ENCODE data around the gene ZNF416. TPM values are rescaled to one million over a fixed set of nuclear protein-coding genes. Genes with fewer than 3 reads are reported as not detected.

Gene ZNF416
- total RNA-seq, result 4.5 and 6.9 TPM in 2 replicates

- H3K4me3 ChIP-seq (ENCODE audit: low read depth, low read length), result peak within 1 kb of the TSS; percentile 90
- peak; percentile 99 for DNase-seq (ENCODE audit: low read depth)
- TF ChIP-seq, protein P1, sequence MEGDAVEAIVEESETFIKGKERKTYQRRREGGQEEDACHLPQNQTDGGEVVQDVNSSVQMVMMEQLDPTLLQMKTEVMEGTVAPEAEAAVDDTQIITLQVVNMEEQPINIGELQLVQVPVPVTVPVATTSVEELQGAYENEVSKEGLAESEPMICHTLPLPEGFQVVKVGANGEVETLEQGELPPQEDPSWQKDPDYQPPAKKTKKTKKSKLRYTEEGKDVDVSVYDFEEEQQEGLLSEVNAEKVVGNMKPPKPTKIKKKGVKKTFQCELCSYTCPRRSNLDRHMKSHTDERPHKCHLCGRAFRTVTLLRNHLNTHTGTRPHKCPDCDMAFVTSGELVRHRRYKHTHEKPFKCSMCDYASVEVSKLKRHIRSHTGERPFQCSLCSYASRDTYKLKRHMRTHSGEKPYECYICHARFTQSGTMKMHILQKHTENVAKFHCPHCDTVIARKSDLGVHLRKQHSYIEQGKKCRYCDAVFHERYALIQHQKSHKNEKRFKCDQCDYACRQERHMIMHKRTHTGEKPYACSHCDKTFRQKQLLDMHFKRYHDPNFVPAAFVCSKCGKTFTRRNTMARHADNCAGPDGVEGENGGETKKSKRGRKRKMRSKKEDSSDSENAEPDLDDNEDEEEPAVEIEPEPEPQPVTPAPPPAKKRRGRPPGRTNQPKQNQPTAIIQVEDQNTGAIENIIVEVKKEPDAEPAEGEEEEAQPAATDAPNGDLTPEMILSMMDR (IDR thresholded peaks at IDR 0.05; ENCODE audit: insufficient read depth, low read depth, low read length), result peak; percentile 16
These were observed at the start of gene ZNF416 for GRCh38 chr19:57578487-57579205. TSS of gene ZNF416 (minus strand) at chr19:57578911. CDS start at chr19:57578704, 207 bp downstream.

DNA sequence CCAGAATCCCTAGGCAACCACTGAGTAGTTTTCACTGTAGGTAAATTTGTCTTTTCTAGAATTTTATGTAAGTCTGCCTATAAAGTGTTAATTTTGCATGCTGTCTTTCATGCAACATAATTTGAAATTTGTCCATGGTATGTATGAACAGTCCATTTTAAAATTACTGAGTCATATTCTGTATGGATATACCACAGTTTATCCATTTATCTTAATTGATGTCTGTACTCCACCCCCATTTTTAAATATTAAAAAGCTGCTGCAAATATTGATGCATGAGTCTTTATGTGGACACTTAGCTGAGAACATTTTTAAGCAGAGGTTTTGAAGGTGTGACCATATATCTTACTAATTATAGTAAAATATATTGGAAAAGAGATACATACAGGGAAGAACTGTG, 44.4 kb upstream of the ZNF416 start:
- TF ChIP-seq, protein P1 (IDR thresholded peaks at IDR 0.05; ENCODE audit: insufficient read depth, low read depth, low read length), result no peak
- DNase-seq (ENCODE audit: low read depth), result no peak
- no peak overlapping the region for H3K4me3 ChIP-seq (ENCODE audit: low read depth, low read length)

GRCh38 chr19:57620673-57621348, 42.1 kb upstream of the ZNF416 start:
- peak; percentile 10 for DNase-seq (ENCODE audit: low read depth)
- H3K4me3 ChIP-seq (ENCODE audit: low read depth, low read length), result no peak overlapping the region

DNA sequence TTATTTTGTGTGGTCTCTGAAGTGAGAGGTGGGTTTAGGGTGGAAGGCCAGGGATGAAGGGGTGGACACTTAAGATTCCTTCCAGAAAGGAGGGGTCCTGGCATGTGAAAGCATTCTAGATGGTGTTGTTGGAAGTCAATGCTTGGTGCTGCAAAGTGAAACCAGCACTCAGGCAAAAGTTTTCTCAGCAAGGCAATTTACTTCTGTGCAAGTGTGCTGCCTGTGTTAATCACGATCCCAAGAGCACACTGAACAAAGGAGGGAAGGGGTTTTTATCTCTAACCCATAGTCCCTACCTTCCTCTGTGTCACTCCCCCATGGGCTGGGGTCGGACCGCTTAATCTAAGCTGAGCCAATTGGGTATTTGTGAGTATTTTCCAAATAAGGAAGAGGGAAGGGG, 36.6 kb upstream of the ZNF416 start:
- DNase-seq (ENCODE audit: low read depth), result no peak
- TF ChIP-seq, protein P1 (IDR thresholded peaks at IDR 0.05; ENCODE audit: insufficient read depth, low read depth, low read length), result no peak
- peak overlapping the region; percentile 98 for H3K4me3 ChIP-seq (ENCODE audit: low read depth, low read length)

More at GRCh38 chr19:57620673-57621348, 42.1 kb upstream of the ZNF416 start:
- TF ChIP-seq, protein P1 (IDR thresholded peaks at IDR 0.05; ENCODE audit: insufficient read depth, low read depth, low read length), result no peak

- DNase-seq (ENCODE audit: low read depth), result peak; percentile 89
- H3K4me3 ChIP-seq (ENCODE audit: low read depth, low read length), result peak within 1 kb of the TSS; percentile 98
- TF ChIP-seq, protein P1 (IDR thresholded peaks at IDR 0.05; ENCODE audit: insufficient read depth, low read depth, low read length), result peak; percentile 52
These were observed 35.4 kb upstream of the ZNF416 start, which contains the start of gene ZNF134 for GRCh38 chr19:57613941-57614743. TSS of gene ZNF134 (plus strand) at chr19:57614242. CDS start at chr19:57619469, 5,227 bp downstream.

DNA sequence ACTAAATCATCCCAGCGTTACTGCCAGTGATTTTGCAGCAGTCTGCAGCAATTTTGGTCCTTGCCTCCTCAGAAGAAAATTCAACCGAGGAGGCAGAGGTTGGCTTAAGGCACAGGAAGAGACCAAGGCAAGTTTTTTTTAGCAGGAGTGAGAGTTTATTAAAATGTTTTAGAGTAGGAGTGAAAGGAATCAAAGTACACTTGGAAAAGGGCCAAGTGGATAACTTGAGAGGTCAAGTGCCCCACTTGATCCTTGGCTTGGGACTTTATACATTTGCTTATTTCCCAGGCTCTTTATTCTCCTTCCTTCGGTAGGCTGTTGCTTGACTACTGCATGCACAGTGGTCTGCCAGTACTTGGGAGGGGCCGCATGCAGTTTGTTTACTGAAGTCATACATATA, 32.4 kb upstream of the ZNF416 start:
- no peak for DNase-seq (ENCODE audit: low read depth)
- H3K4me3 ChIP-seq (ENCODE audit: low read depth, low read length), result no peak overlapping the region
- TF ChIP-seq, protein P1 (IDR thresholded peaks at IDR 0.05; ENCODE audit: insufficient read depth, low read depth, low read length), result no peak

All from fibroblast of villous mesenchyme (primary cell).